ENCODE results near the gene ANXA10.

Gene ANXA10

DNA sequence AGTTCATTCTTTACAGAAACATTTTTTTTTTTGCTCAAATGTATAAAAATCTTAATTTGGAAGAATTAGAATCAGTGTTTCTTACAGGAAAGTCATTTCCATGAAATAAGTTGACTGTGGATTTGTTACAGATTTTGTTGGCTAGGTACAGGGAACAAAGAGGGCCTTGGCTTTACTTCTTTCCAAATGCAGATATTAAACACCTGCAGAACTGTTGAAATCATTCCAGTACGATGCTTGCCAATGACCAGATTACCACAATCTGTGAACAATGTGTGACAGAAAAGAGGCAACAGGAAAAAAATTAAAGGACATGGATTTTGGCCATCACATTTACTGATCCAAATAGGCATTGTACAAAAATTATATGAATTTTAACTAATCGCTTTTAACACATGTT is 70.8 kb downstream of the ANXA10 start:
- TF ChIP-seq CTCF (conservative IDR thresholded peaks at IDR 0.05): no peak

GRCh38 chr4:168164045-168164444 is 71.7 kb downstream of the ANXA10 start:
- TF ChIP-seq CTCF (conservative IDR thresholded peaks at IDR 0.05): no peak
- H3K27ac ChIP-seq: peak overlapping the region; percentile 72

More for the DNA sequence above, 70.8 kb downstream of the ANXA10 start:
- peak overlapping the region; percentile 72; the same call in 1 of the 2 replicates for H3K27ac ChIP-seq

DNA sequence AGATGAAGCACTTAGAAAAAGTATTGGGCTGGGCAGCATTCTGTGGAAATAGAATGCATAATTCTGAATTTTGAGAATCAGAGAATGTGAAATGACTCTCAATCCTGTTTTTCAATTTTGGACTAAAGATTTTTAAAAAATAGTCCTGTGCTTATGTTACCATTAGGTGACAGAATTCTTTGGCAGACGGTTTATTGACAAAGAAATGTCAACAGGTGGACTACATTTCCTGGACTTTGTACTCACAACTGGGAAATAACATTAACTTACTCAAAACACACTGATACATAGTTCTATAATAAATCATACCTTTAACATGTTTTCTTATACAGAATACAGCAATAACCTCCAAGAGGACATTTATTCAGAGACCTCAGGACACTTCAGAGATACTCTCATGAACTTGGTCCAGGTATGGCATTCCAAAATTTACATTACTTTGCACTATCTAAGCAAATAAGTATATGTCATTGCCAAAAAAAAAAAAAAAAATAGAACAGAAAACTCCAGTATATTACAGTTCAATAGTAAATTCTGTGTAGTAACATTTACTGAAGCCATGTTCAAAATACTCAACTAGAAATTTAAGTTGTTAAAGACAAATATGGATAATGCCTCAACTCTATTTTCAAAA is 72.7 kb downstream of the ANXA10 start:
- peak; percentile 21; the same call in 1 of the 2 replicates for TF ChIP-seq CTCF (conservative IDR thresholded peaks at IDR 0.05)

GRCh38 chr4:168167714-168168284 is 75.5 kb downstream of the ANXA10 start:
- peak overlapping the region; percentile 72 for H3K27ac ChIP-seq
- TF ChIP-seq CTCF (conservative IDR thresholded peaks at IDR 0.05): no peak

More for the DNA sequence above, 72.7 kb downstream of the ANXA10 start:
- H3K27ac ChIP-seq: peak overlapping the region; percentile 72

GRCh38 chr4:168174308-168174707 is 82.0 kb downstream of the ANXA10 start:
- peak overlapping the region; percentile 13; the same call in 1 of the 2 replicates for H3K27ac ChIP-seq
- TF ChIP-seq CTCF (conservative IDR thresholded peaks at IDR 0.05): no peak

GRCh38 chr4:168177546-168178149 is 85.3 kb downstream of the ANXA10 start:
- no peak for TF ChIP-seq CTCF (conservative IDR thresholded peaks at IDR 0.05)
- peak overlapping the region; percentile 4; the same call in 1 of the 2 replicates for H3K27ac ChIP-seq

- no peak overlapping the region for H3K27ac ChIP-seq
- TF ChIP-seq CTCF (conservative IDR thresholded peaks at IDR 0.05): peak; percentile 89
Observed at GRCh38 chr4:168183717-168184571, 91.6 kb downstream of the ANXA10 start.

Data from VCaP (cell line).